EH (cell line): ENCODE results near the gene RABL2B.

Experiments used
- DNase-seq: peaks from one replicate; pipeline ENCODE4 v3.0.0-alpha.2; 2015; ENCODE audit warnings: low read depth

The RABL2B gene

GRCh38 chr22:50722716-50723428 lies 60.6 kb downstream of the RABL2B start:
- DNase-seq: no peak

- no peak for DNase-seq
Measured at GRCh38 chr22:50722048-50722701, 61.3 kb downstream of the RABL2B start.

GRCh38 chr22:50721257-50721844 lies 62.1 kb downstream of the RABL2B start:
- DNase-seq: no peak

- DNase-seq: no peak
Measured at GRCh38 chr22:50720301-50721256, 62.9 kb downstream of the RABL2B start.

- DNase-seq: no peak
Measured at GRCh38 chr22:50719814-50720300, 63.6 kb downstream of the RABL2B start.

- no peak for DNase-seq
Measured at GRCh38 chr22:50718352-50718709, 65.1 kb downstream of the RABL2B start.

- DNase-seq: no peak
Measured at GRCh38 chr22:50717709-50718351, 65.6 kb downstream of the RABL2B start.
